Fibroblast of skin of left biceps (primary cell): ENCODE data around the gene STIL.
"Not testable (repeated sequence)": the region's sequence is repeated elsewhere in the genome, so short reads cannot be mapped to it uniquely, and the experiment has no call there.

Experiments
- DNase-seq, 2 experiments: peaks; one replicate each; pipeline ENCODE4 v3.0.0-alpha.2; 2013; ENCODE audit warnings: low read depth in 2 of 2

The STIL gene

DNA sequence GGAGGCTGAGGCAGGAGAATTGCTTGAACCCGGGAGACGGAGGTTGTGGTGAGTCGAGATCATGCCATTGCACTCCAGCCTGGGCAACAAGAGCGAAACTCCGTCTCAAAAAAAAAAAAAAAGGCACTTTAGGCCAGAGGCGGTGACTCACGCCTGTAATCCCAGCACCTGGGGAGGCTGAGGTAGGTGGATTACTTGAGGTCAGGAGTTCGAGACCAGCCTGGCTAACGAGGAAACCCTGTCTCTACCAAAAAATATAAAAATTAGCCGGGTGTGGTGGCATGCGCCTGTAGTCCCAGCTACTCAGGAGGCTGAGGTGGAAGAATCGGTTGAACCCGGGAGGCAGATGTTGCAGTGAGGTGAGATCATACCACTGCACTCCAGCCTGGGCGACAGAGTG lies 6.0 kb upstream of the STIL start:
- not testable (repeated sequence) for DNase-seq

DNA sequence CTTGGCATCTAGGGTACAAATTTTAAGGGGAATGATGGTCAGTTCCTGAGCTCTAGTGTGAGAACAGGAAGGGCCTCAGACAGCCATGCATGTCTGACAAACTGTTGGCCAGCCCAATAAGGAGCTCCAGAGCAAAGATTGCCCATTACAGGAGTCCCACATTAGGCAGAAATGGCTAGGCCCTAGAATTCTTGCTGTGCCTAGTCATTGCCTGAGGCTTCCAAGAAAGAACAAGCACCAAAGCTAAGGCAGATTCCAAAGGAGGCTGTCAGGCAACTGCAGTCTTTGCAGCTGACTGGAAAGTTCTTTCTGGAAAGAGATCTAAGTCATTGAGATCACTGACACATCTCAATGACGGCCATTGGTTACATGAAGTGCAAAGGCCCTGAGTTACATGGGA lies 3.9 kb upstream of the STIL start:
- DNase-seq = peak; percentile 39 to 55

DNA sequence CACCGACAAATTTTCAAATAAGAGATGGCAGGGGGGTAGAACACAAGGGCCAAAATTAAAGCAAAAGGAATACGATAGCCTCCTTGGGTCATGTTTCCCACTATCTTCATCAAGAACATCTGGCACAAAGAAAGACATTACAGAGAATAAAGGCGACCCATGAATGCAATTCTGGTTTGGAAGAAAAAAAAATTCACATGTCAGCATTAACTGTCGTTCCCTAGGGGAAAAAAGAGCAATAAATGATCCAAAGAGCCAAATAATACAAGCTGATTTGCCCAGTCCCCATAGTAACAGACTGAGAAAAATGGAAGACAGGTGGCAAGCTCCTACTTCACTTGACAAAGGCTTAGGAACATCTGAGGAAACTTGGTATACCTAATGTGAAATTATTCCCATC lies 4.5 kb downstream of the STIL start:
- DNase-seq = no peak

DNA sequence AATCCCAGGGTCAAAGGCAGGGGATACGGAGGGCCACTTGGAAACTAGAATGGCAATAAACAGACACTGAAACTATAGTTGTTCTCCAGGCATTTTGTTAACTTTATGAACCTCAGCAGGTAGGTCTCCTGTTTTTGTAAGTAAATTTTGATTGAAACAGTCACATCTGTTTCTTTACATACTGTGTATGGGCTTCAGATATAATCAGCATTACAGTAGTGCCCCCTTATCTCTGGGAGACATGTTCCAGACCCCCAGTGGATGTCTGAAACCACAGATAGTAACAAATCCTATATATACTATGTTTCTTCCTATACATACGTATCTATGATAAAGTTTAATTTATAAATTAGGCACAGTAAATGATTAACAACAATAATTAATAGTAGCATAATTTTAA lies 11.5 kb downstream of the STIL start:
- no peak for DNase-seq

DNA sequence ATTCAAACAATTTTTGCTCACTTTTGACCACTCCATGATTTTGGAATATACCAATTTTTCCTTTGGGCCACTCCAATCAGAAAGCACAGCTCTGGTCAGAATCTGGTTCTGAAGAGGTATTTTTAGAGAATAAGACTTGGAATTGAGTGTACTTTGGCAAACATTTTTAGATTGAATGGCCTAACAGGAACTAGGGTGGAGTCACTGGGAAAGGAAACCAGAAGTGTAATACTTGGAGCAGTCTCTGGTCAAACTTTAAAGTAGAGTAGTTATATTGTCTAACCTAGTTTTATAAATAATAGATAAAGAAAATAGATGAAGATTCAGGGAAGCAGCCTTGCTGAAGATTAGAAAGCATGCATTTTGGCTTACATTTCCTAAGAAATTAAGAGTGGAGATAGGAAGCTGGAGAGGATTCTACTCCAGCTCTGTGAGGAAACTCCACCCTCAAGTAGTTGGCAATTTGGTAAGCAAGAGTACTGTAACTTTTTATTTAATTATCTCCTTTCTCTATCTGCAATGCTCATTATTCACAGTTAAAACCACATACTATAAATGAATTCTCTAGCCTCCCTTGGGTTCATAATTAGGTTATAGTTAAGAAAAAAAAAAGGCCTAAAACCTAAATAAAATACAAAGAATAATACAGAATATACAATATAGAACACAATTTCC lies 15.8 kb downstream of the STIL start:
- no peak for DNase-seq

DNA sequence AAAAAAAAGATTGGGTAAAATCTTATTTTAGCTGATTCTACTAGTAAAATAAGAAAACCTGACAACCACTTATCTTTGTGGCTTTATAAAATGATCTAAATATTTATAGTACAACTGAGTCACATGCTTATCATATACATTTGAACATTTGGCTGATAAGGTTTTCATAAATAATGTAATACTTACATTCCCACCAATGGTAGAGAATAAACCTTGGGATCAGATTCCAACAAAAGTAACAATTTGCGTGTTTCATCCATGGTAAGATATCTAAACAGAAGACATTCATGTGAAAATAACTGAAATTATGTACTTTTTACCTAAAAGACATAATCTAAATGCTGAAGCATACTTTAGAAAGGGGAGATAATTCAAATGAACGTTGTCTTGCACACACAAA lies 18.4 kb downstream of the STIL start:
- no peak for DNase-seq

DNA sequence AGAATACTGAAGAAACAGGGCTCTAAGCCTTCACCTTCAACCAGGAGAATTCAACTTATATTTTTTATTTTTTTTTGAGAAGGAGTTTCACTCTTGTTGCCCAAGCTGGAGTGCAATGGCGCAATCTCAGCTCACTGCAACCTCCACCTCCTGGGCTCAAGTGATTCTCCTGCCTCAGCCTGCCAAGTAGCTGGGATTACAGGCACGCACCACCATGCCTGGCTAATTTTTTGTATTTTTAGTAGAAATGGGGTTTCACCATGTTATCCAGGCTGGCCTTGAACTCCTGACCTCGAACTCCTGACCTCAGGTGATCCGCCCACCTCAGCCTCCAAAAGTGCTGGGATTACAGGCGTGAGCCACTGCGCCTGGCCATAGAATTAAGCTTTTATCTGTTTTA lies 19.1 kb downstream of the STIL start:
- not testable (repeated sequence) for DNase-seq

DNA sequence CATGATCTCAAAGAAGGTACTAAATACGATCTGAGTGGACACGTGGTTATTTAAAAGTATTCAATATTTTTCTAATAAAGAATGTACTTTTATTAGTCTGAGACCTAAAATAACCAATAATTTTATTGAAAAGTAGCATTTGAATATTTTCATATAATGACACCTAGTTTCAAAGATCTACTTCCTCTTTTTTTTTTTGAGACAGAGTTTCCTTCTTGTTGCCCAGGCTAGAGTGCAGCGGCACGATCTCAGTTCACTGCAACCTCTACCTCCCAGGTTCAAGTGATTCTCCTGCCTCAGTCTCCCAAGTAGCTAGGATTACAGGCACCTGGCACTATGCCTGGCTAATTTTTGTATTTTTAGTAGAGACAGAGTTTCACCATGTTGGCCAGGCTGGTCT lies 25.8 kb downstream of the STIL start:
- DNase-seq = not testable (repeated sequence)

DNA sequence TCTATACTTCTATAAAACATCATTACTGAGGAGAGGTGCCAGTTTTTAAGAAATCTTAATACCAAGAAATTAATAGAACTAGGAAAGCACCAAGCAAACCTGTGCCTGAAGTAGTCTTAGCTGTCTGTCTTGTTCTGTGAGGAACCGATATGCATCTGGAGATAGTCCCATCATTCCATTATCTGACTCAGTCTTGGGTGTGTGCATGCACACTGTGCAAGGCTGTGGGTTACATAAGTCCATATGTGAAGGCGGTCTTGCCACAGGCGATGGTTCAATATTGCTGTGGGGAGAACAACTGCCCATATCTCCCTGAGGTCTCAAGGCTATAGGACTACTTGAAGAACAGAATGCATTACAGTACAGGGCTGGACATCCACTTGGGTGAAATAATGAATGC lies 33.8 kb downstream of the STIL start:
- peak in 1 of 2 experiments; percentile 1 for DNase-seq

DNA sequence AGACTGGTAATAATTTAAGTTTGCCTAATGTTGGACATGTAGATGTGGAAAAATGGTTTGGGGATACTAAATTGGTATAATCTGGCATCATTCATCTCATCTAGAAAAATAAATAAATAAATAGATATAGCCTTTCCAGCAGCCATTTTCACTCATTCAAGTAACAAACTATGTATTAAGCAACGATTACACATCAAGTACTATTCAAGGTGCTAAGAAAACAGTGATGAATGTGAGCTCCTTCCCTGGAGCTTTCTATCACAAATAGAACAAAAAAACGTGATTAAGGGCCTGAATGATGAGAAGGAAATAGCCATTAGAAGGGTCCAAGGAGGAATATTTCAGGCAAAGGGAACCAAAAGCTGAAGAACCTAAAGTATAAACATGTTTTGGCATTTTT lies 37.1 kb downstream of the STIL start:
- DNase-seq = no peak

DNA sequence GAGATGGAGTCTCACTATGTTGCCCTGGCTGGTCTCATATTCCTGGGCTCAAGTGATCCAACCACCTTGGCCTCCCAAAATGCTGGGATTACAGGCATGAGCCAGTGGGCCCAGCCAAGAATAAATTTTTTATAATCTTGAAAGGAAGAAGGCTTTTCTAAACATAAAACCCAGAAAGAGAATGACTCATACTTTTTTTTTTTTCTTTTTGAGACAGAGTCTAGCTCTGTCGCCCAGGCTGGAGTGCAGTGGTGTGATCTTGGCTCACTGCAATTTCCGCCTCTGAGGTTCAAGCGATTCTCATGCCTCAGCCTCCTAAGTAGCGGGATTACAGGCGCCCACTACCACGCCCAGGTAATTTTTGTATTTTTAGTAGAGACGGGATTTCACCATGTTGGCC lies 38.1 kb downstream of the STIL start:
- not testable (repeated sequence) for DNase-seq

DNA sequence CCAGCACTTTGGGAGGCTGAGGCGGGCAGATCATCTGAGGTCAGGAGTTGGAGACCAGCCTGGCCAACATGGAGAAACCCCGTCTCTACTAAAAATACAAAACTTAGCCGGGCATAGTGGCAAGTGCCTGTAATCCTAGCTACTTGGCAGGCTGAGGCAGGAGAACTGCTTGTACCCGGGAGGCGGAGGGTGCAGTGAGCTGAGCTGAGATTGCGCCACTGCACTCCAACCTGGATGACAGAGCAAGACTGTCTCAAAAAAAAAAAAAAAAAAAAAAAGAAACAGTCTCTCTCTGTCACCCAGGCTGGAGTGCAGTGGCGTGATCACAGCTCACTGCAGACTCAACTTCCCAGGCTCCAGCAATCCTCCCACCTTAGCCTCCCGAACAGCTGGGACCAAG lies 48.4 kb downstream of the STIL start:
- not testable (repeated sequence) for DNase-seq

DNA sequence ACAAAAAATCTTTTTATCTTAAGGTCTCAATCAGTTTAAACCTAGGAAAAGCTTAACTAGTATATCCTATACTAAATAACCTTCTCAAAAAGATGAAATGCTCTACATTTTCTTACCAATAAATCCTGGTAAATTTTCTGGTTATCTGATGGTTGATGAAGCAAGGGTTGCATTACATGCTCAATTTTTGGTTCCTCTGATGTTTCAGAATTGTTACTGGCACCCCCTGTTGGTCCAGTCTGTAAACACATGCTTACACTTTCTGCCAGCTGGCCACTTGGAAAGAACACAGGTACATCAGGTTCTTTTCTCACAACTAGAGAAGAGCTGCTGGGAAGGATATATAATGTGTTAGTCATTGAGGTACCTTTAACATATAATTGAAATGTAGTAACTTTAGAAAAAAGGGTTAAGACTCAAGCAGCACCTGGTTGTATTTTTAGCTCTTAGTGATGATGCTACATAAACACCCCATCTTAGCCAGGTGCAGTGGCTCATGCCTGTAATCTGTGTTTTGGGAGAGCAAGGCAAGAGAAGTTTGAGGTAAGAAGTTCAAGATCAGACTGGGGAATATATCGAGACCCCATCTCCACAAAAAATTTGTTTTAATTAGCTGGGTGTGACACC lies 51.0 kb downstream of the STIL start:
- DNase-seq = peak; percentile 1 to 7

DNA sequence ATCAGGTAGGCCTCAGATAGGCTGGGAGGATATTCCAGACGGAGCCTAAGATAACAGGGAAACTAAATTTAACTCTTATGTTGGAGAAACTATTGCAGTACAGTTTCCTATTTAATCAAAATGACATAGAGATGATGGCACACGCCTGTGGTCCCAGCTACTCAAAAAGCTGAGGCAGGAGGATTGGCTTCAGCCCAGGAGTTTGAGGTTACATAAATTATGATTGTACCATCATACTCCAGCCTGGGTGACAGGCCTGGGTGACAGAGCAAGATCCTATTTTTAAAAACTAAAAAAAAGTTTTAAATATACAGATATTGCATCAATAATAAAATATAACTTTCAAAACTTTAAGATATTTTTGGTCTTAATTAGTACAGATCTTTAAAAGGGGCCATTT lies 56.7 kb downstream of the STIL start:
- DNase-seq = no peak

DNA sequence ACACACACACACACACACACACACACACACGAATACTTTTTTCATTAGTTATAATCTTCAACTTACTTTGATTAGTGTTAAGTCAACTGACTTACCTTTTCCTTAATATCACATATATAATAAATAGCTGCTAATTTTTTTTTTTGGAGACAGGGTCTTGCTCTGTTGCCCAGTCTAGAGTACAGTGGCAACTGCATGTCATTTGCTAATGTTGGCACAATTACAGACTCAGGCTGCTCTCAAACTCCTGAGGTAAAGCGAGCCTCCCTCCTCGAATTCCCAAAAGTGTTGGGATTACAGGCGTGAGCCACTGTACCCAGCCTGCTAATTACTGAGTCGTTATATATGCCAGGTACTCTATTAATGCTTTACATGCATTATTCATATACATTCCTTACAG lies 61.2 kb downstream of the STIL start:
- DNase-seq = no peak

DNA sequence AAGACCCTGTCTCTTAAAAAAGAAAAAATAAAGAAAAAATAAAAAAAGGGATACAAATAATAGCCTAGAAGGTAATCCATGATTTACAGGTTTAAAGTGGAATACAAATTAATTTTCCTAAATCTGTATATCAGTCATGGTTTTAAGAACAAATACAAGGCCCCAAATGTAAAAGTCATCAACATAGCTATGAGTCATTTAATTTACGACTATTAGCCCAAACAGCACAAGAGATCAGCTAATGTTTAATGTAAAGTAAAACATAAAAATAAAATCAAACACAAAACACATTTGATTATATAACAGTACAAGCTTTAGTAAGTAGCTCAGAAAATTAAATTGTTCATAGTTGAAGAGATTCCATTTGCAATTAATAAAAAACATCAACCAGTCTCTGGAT lies 61.6 kb downstream of the STIL start:
- DNase-seq = no peak

DNA sequence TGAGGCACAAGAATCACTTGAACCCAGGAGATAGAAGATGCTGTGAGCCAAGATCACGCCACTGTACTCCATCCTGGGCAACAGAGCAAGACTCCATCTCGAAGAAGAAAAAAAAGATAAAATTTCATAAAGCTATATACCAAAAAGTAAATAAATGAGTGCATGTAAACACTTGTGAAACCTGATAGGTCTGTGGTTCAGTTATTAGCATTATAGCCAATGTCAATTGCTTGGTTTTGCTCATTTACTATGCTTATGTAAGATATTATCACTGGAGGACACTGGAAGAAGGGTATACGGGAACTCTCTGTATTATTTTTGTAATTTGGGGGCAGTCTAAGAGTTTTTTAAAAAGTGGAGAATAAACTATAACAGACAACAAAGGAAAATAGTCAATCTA lies 64.2 kb downstream of the STIL start:
- DNase-seq = no peak

DNA sequence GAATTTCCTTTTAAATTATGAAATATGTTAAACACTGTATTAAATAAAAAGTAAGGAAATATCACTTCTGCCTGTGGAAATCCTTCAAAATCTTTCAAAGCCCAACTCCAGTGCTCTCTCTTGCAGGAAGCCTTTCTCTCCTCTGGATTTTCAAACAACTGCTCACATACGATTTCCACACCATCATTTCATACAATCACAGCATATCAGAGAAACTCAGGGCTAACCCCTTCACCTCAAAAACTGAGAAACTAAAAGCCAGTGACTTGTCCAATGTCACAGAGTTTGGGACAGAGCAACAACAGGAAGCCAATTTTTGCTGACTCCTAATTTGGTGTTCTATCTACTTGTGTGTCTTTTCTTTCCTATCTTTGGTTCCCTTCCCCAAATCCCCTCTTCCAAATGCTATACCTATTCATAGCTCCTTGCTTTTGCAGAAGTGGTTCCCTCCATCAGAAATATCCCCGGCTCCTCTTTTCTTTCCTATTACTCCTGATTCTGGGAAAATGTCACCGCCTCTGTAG lies 69.5 kb downstream of the STIL start:
- DNase-seq = no peak

DNA sequence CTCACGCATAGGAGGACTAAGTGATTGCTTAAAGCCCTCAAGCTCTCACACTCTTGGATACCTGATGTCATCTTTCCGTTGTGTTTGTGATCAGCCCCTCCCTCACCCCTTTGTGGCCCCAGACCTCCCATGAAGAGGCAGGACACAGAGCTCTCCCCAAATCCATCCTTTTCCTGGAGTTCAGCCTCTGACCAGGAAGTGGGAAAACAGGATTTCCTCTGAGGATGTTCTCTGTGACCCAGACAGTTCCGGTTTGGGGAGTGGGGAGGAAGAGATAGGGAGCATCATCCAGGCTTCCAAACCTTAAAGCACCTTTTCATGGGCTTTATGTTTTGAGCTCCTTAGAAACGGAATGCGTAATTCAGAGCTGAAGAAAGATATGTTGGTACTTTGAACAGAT lies 70.0 kb downstream of the STIL start:
- DNase-seq = no peak

DNA sequence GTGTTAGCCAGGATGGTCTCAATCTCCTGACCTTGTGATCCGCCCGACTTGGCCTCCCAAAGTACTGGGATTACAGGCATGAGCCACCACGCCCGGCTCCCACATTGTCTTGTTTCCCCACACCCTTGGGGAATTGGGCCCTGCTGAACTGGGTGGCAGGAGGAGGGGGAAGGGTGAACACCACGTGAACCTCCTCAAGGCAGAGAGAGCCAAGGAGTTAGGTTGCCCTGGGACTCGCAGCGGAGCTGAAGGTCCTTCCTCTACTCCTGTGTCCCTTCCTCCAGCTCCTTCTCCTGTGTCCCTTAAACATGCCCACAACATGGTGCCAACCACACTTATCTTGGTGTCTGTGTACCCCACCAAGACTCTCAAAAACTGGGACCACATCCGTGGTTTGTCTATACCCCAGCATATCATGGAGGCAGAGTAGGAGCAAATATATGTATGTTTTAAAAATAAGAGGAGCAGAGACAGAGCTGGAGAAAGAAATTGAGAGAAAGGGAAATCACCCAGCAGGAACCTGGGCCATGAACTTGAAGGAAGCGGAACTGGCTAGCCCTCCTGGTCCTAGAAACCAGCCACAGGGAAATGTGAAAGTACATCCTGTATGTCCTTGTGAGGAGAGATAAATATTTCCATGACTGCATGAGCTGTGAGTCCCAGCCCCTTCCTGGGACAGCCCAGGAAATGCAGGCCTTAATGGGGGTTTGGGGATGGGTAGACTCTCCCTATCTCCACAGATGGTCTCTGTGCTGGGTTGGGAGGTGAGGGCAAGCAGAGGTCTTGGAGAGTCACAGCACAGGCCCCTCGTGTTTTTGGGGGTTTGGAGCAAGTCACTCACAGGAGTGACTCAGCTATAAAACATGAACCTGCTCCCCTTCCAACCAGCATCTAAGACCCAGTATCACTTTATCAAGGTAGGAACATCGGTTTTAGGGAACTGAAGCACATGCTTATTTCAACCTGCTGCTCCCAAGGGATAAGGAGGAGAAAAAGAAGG lies 72.5 kb downstream of the STIL start:
- no peak for DNase-seq

DNA sequence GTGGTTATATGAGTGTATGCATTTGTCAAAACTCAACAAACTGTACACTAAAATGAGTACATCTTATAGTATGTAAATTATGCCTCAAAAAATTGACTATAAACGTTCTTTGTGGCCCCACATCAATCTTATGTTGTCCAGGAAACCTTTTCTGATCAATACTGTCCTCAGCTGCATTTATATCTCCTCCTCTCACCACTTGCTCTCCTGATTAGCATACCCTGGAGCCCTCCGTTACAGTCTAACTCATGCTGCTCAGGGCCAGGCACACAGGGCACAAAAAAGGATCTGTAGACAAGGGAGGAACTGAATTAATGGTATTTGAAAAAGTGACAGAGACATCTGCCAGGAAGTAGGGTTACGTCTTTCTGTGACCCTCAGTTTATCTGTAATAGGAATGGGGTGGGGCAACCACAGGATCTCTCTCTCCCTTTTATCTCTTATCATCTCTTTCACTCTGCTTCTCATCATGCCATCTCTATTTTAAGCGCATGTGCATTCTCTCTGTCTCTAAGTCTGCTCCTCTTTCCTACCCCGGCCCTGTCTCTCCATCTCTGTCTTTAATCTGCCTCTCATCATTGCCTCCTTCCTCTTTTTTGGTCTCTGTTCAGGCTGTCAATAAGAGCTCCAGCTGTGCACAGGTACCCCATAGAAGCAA lies 74.9 kb downstream of the STIL start:
- no peak for DNase-seq

DNA sequence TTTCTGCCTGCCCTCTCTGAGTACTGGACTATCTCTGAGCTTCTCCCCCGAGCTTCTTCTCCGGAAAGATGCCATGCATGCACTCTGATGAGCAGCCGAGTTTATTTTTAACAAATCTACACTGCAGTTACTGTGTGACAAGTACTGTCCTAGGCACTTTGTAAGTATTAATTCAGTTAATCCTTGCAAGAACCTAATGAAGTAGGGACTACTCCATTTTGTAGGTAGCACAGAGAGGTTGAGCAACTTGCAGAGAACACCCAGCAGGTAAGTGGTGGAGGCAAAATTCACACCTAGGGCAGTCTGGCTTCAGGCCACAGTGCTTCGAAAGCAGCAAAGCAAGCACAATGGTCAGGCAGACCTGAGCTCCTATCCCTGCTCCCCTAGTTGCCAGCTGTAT lies 78.1 kb downstream of the STIL start:
- DNase-seq = no peak
